Middle frontal gyrus (tissue), 1 donor: Measurements from ENCODE around the gene RGP1.
A peak's percentile ranks its signal among the peaks of the same experiment; 100 is the strongest.

Source experiments
- DNase-seq: peaks from one replicate; pipeline ENCODE4 v3.0.0-alpha.2; 2015; ENCODE audit warnings: low spot score; ENCODE audit errors: extremely low spot score

Gene RGP1

DNA sequence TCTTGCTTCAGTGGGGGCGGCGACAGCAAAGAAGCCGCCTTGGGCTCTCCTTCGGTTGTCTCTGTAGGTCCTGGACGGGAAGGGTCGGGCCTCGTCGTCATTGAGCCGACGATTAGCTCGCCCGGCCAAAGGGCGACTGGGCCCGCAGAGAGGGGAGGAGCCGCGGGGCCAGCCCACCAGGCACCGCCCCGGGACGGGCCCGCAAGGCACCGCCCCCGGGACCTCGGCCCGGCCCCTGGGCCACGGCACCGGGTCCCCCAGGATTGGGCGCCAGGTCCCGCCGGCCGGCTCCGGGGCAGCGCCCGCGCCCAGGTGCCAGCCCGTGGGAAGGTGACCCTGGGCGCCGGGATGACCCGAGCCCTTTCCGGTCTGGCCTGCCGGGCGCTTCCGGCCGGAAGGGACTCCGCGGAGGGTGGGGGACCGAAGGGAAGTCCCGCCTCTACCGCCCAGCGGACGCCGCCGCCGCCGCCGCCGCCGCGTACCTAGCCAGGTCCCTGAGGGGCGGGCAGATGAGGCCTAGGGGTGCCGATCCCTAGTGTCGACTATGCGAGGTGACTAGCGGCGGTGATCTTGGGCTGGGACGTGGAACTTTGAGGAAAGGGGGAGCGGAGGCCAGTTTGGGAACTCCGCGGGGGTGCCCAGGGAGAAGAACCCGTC is at the start of gene RGP1, which contains the start of gene GBA2:
RGP1 (plus strand) TSS at position 430 of the 657 bp plus-strand sequence. CDS start 469 bp downstream, outside the sequence.
GBA2 (minus strand) TSS at position 371 of the 657 bp plus-strand sequence. CDS start 524 bp downstream, outside the sequence.
- DNase-seq: peak; percentile 53

- DNase-seq: no peak
These were observed 49.1 kb upstream of the RGP1 start for GRCh38 chr9:35700031-35700430.

DNA sequence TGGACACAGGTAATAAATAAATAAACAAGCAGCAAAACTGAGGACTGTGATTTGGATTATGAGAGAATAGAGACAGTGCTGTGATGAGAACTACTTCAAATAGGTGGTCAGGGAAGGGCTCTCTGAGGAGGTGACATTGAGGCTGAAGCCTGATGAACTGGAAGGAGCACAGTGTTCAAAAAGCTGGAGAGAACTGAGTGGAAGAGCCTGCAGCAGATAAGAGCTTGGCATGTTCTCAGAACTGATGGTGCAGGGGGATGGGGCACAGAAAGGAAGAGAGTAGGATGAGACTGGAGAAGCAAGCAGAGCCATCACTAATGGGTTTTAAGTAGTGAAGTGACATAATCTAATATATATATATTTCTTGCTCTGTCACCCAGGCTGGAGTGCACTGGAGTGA is 48.1 kb upstream of the RGP1 start:
- DNase-seq: no peak

DNA sequence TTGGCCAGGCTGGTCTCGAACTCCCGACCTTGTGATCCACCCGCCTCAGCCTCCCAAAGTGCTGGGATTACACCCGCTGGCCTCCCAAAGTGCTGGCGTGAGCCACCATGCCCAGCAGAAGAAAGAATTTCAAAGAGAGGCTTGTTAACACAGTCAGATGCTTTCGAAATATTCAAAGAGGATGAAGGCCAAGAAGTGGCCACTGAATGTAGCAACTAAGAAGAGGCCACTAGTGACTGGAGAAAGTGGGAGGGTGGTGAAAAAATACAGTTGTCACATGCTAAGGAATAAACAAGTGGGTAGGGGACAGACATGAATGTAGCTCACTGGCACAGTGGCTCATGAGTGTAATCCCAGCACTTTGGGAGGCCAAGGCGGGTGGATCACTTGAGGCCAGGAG is 46.4 kb upstream of the RGP1 start:
- no peak for DNase-seq

GRCh38 chr9:35703906-35704672 is 45.0 kb upstream of the RGP1 start:
- no peak for DNase-seq

- DNase-seq: no peak
These were observed 43.7 kb upstream of the RGP1 start for GRCh38 chr9:35705372-35705771.

DNA sequence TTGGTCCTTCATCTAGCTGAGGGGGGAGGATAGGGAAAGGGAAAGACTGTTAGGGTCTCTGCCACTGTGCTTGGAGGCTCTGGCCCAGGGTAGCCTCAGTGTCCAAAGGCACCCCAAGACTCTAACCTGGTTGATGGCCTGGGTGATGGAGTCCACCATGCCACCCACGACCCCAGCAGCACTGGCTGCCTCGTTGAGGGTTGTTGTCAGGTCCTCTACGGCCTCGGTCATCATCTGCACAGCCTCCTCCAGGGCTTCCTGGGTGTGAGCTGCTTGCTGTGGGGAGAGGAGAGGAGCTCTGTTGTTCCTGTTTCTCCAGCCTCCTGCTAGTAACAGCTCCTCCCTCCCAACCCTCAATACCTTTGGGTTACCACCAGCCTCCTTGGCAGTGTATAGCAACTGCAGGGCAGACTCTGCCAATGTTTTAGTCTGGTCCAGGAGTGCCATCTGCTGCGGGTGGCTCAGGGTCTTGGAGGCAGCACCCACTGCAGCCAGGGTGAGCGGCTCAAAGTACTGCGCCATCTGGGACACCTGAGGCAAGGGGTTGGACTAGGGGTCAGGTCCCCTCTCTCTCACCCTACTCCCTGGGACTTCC is 43.2 kb upstream of the RGP1 start:
- DNase-seq: no peak

DNA sequence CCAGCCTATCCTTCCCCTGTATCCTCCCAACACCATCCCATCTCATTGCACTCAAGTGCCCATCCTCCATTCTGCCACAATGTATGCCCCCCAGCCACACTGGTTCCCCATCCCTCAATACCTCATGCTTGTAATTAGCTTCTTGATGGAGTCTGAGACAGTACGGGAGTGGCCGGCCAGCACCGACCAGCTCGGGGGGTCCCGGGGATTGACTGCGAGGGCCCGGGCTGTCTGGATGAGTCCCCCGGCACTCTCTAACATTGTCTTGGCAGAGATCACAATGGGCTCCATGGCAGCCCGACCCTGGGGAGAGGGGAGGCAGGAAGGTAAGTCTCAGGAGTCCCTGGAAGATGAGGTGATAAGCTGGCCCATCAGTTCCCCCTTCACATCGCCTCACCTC is 42.1 kb upstream of the RGP1 start:
- no peak for DNase-seq

- no peak for DNase-seq
These were observed 40.9 kb upstream of the RGP1 start for GRCh38 chr9:35708146-35708545.

- DNase-seq: no peak
These were observed 38.1 kb upstream of the RGP1 start for GRCh38 chr9:35710818-35711500.

- DNase-seq: no peak
These were observed 37.3 kb upstream of the RGP1 start for GRCh38 chr9:35711501-35712428.

GRCh38 chr9:35712762-35713400 is 36.2 kb upstream of the RGP1 start:
- no peak for DNase-seq

GRCh38 chr9:35713578-35713977 is 35.5 kb upstream of the RGP1 start:
- DNase-seq: no peak

DNA sequence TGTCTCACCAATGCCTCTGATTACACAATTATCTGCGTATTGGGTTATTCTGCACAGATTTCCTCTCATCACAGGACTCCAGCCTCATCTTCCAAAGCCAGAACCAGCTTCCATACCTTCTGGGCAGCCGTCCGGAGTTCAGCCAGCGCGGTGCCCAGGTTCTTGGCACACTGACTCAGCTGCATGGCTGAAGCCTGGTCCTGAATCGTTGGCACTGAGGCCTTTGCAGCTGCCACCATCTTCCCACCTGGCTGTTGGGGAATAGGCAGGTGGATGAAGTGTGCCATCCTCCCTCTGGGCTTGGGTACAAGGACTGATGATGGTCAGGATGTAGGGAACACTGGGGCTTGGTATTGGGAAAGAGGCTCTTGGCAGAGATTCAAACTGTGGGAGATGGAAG is 35.0 kb upstream of the RGP1 start:
- no peak for DNase-seq

DNA sequence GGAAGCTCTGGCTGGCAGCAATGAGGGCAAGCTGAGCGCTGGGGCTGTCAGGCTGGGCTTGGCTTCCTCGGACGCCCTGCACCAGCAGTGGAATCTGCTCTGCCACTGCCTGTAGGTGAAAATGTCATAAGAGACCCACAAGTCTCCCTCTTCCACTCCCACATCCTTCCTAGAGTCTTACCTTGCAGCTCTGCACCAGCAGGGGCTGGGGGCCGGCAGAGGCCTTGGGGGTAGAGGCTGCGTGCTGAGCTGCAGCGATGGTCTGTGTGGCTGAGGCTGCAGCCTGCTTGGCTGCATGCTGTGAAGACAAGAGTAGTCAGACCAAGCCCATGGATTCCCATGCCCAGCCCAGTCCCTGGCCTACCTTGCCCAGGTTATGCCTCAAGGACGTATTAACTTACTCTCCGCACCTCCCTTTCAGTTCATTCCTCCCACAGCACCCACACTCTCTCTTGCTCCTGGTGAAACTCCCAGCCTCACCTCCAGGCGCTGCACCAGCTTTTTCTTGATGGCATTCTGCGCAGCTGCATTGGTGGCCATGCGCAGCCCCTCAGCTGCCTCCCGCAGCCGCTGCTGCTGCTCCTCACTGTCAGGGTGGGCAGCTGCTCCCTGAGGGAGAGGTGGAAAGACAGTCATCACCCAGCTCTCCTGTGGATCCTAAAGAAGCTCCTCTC is 34.4 kb upstream of the RGP1 start:
- DNase-seq: no peak

GRCh38 chr9:35716230-35716629 is 32.9 kb upstream of the RGP1 start:
- no peak for DNase-seq

GRCh38 chr9:35717132-35717870 is 31.8 kb upstream of the RGP1 start:
- DNase-seq: no peak

DNA sequence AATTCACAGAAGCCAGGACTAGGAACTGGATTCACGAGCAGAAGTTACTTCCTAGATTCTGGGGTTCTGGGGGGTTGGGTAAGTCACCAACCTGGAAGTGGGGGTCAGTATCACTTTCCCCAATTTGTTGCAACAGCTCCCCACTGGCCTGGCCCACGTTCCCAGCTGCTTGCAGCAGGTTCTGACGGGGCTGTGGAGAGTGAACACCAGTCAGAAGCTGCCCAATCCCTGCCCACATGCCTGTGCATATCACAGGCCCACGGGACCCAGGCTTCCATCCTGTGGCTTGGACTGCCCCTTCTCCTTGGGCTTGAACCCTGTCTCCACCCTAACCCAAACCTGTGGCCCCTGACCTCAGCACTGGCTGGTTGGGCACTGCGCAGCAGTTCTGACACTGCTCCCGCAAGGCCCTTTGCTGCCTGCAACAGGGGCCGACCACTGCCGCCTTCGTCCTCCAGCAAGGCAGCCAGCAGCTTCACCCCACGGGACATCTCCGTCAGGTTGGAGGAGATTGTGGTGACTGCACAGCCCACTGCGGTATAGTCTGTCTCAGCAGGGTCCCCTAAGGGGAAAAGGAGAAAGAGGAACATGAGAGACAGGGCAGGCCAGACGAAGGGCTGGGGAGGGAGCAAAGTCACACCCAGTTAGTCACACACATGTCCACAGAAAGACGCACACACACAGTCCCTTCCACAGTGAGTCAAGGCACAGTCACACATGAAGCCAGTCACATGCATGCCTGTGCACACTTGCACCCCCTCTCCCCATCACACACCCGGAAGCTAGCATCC is 30.2 kb upstream of the RGP1 start:
- no peak for DNase-seq
